Esophagus squamous epithelium (tissue), 4 donors: ENCODE results near the gene MAPK8IP3.

Experiments
- POLR2A ChIP-seq, 4 donors: fragments of 450-650 bp; IDR thresholded peaks; one replicate each; pipeline ENCODE4 v1.6.1; 2017; ENCODE audit warnings: antibody characterized with exemption in 4 of 4, mild to moderate bottlenecking in 4 of 4, moderate library complexity in 3 of 4
- TF ChIP-seq, protein P1 (sequence below), 6 experiments: fragments of 450-650 bp in 4 of 6; fragments of 200-600 bp in 2 of 6; sonication (generic) in 2 of 6; IDR thresholded peaks; one replicate each; pipeline ENCODE4 v1.5.1; 2016 to 2019; ENCODE audit warnings: antibody characterized with exemption in 6 of 6, mild to moderate bottlenecking in 4 of 6, moderate library complexity in 4 of 6

GRCh38 chr16:1667271-1667670, 38.7 kb upstream of the MAPK8IP3 start:
- TF ChIP-seq, protein P1, sequence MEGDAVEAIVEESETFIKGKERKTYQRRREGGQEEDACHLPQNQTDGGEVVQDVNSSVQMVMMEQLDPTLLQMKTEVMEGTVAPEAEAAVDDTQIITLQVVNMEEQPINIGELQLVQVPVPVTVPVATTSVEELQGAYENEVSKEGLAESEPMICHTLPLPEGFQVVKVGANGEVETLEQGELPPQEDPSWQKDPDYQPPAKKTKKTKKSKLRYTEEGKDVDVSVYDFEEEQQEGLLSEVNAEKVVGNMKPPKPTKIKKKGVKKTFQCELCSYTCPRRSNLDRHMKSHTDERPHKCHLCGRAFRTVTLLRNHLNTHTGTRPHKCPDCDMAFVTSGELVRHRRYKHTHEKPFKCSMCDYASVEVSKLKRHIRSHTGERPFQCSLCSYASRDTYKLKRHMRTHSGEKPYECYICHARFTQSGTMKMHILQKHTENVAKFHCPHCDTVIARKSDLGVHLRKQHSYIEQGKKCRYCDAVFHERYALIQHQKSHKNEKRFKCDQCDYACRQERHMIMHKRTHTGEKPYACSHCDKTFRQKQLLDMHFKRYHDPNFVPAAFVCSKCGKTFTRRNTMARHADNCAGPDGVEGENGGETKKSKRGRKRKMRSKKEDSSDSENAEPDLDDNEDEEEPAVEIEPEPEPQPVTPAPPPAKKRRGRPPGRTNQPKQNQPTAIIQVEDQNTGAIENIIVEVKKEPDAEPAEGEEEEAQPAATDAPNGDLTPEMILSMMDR (IDR thresholded peaks at IDR 0.05) = no peak
- no peak for TF ChIP-seq POLR2A (IDR thresholded peaks at IDR 0.05)
